Progenitor cell of endocrine pancreas (in vitro differentiated cells): ENCODE data around the gene SAV1. TPM values are rescaled to one million over a fixed set of nuclear protein-coding genes. Genes with fewer than 3 reads are reported as not detected.
A peak's percentile ranks its signal among the peaks of the same experiment; 100 is the strongest.

Source experiments
- DNase-seq: peaks from one replicate; pipeline ENCODE4 v3.0.0; 2021; ENCODE audit warnings: low spot score; ENCODE audit not compliant: unreplicated experiment
- H3K27ac Mint-ChIP-seq: 2 replicates; pipeline ENCODE4 v1.8.0; 2021; ENCODE audit warnings: mild to moderate bottlenecking, moderate library complexity, mixed read lengths
- H3K27me3 Mint-ChIP-seq: 2 replicates; pipeline ENCODE4 v1.8.0; 2021; ENCODE audit warnings: mixed read lengths
- H3K36me3 Mint-ChIP-seq: 2 replicates; pipeline ENCODE4 v1.8.0; 2022; ENCODE audit warnings: mixed read lengths; ENCODE audit not compliant: insufficient read depth
- H3K4me1 Mint-ChIP-seq: 2 replicates; pipeline ENCODE4 v1.8.0; 2021; ENCODE audit warnings: low read depth, mixed read lengths
- H3K4me3 Mint-ChIP-seq: 2 replicates; pipeline ENCODE4 v1.8.0; 2021; ENCODE audit warnings: low read depth, mild to moderate bottlenecking, moderate library complexity, mixed read lengths
- H3K9me3 Mint-ChIP-seq: 2 replicates; pipeline ENCODE4 v1.8.0; 2021; ENCODE audit warnings: low read depth, mixed read lengths
- total RNA-seq: library from RNA; stranded (reverse); gene quantifications from 2 replicates; pipeline ENCODE4 v1.2.1, GENCODE V29; 2021
- TF ChIP-seq, protein P1 (sequence below): fragments of 200-600 bp; sonication (generic); IDR thresholded peaks from one replicate; pipeline ENCODE4 v1.5.0; 2021; ENCODE audit warnings: antibody characterized with exemption, mild to moderate bottlenecking; ENCODE audit not compliant: unreplicated experiment

SAV1 gene
- total RNA-seq, 1 donor from 2014 or later: 27.0 TPM

DNA sequence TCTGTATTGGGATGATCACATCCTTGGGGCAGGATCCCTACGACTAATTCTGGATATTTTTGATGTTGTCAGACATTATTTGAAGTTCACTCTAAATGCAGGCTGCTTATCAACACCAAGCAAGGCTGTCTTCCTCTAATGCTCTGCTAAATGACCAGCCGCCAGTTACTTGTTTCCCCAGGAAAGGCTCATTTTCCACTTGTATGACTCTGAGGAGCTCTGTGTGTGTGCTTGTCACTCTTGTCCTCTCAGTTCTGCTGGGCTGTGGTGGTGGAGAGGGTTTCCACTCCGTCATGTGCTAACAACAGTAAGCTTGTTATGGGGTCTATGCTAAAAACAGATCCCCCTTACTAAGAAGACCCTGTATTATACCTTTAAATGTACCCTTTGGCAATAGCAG lies 66.1 kb downstream of the SAV1 start:
- Mint-ChIP-seq H3K4me3 (no peak overlapping the region), H3K27ac (peak overlapping the region; percentile 2), H3K36me3 (no peaks in the 10 kb centered on the region), H3K4me1 (peaks cover 18% of the 10 kb centered on the region), H3K27me3 (peaks cover 4% of the 10 kb centered on the region), H3K9me3 (no peaks in the 10 kb centered on the region)
- TF ChIP-seq, protein P1, sequence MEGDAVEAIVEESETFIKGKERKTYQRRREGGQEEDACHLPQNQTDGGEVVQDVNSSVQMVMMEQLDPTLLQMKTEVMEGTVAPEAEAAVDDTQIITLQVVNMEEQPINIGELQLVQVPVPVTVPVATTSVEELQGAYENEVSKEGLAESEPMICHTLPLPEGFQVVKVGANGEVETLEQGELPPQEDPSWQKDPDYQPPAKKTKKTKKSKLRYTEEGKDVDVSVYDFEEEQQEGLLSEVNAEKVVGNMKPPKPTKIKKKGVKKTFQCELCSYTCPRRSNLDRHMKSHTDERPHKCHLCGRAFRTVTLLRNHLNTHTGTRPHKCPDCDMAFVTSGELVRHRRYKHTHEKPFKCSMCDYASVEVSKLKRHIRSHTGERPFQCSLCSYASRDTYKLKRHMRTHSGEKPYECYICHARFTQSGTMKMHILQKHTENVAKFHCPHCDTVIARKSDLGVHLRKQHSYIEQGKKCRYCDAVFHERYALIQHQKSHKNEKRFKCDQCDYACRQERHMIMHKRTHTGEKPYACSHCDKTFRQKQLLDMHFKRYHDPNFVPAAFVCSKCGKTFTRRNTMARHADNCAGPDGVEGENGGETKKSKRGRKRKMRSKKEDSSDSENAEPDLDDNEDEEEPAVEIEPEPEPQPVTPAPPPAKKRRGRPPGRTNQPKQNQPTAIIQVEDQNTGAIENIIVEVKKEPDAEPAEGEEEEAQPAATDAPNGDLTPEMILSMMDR: no peak
- DNase-seq: no peak

DNA sequence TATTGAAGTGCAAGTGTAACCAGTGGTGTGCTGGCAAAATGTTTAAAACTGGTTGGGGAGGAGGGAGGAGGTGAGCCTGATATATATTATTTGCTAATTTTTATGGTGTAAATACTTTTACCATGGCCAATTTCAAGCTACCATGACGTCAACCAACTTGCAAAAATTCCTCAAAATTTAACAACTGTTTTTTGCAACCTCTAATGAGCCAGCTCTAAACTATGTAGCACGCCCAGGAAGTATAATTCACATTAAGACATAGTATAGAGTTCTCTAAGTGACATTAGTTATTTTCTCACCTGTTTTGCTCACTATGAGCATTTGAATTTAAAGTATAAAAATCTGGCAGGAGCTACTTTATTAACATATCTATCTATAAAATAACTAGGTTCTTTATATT lies 66.7 kb downstream of the SAV1 start:
- Mint-ChIP-seq H3K36me3 (no peaks in the 10 kb centered on the region), H3K4me3 (no peak overlapping the region), H3K9me3 (no peaks in the 10 kb centered on the region), H3K27ac (no peak overlapping the region), H3K27me3 (peaks cover 4% of the 10 kb centered on the region), H3K4me1 (peaks cover 18% of the 10 kb centered on the region)
- TF ChIP-seq, protein P1: no peak
- DNase-seq: no peak

DNA sequence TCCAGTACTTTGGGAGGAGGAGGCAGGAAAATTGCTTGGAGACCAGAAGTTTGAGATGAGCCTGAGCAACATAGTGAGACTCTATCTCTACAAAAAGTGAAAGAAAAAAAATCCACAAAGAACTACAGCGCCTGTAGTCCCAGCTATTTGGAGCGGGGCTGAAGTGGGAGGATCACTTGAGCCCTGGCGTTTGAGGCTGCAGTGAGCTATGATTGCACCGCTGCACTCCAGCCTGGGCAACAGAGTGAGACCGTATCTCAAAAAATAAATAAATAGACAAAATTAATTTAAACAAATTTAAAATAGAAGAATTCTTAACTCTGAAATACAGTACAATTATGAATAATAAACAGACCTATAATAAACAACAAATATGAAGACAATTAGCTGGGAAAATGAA lies 67.3 kb downstream of the SAV1 start:
- peaks cover 4% of the 10 kb centered on the region for H3K27me3 Mint-ChIP-seq
- peaks cover 18% of the 10 kb centered on the region for H3K4me1 Mint-ChIP-seq
- H3K4me3 Mint-ChIP-seq: no peak overlapping the region
- no peak for DNase-seq
- H3K9me3 Mint-ChIP-seq: no peaks in the 10 kb centered on the region
- TF ChIP-seq, protein P1: no peak
- H3K36me3 Mint-ChIP-seq: no peaks in the 10 kb centered on the region
- no peak overlapping the region for H3K27ac Mint-ChIP-seq

DNA sequence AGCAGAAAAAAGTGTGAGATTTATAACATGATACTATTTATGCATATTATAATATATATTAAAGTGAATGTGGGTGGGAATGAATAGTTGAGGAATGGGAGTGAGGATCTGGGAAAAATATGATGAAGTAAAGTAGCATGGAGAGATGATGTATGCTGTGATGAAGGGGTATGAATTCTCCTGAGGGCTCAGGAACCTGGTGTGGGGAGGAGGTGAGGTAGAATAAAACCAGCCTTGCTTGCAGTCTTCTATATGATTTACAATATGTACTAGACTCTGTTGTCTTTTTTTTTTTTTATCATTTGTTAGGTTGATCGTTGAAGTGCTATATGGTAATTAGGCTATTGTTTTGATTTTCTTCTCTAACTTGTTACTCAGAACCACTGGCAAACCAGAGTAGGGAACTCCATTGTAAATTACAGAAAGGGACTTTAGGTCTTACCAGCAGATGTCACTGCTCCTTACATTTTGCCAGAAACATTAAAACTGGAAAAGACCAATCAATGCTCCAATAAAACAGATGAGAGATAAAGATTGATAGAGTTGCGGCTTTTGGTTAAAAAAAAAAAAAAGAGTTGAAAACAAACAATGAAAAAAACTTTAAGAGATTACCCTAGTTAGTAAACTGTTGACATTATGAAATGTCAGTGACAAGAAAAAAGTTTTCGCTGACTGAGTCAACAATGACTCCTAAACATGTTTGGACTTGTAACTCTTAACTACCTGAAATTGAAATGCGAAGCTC lies 68.2 kb downstream of the SAV1 start:
- Mint-ChIP-seq H3K4me3 (peak overlapping the region; percentile 29), H3K27ac (no peak overlapping the region), H3K27me3 (peaks cover 4% of the 10 kb centered on the region), H3K36me3 (no peaks in the 10 kb centered on the region), H3K9me3 (no peaks in the 10 kb centered on the region), H3K4me1 (peaks cover 17% of the 10 kb centered on the region)
- TF ChIP-seq, protein P1: peak; percentile 61
- no peak for DNase-seq

DNA sequence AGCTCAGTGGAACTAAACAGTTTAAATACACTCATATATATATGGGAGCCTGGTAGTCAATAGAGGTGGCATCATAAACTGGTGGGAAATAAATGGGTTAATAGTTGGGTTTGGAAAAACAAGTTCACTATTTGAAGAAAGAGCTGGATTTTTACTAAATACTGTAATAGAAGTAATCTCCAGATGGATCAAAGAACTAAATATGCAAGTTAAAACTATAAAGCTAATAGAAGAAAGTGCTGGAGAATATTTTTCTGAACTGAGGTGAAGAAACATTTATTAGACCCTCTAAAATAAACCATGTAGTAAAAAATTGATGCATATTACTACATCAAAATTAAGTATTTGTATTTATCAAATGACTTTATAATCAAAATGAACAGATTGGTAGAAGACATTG lies 69.3 kb downstream of the SAV1 start:
- Mint-ChIP-seq H3K4me1 (peaks cover 20% of the 10 kb centered on the region), H3K36me3 (no peaks in the 10 kb centered on the region), H3K27ac (no peak overlapping the region), H3K9me3 (no peaks in the 10 kb centered on the region), H3K27me3 (peaks cover 4% of the 10 kb centered on the region), H3K4me3 (no peak overlapping the region)
- no peak for DNase-seq
- TF ChIP-seq, protein P1: no peak
